Keratinocyte (primary cell): ENCODE results near the gene AQR. TPM values are rescaled to one million over a fixed set of nuclear protein-coding genes. Genes with fewer than 3 reads are reported as not detected.

Experiments used
- DNase-seq: peaks from one replicate; pipeline ENCODE4 v3.0.0-alpha.2; 2011; ENCODE audit warnings: low read depth, missing footprints, low spot score
- FAIRE-seq: peaks from 2 replicates; lab custom pipeline; 2011; peaks lifted over from hg19 to GRCh38; lab: Jason Lieb, UNC
- H2AFZ ChIP-seq: 2 replicates; pipeline ENCODE4 v1.6.0; 2012; ENCODE audit warnings: low read length, control low read depth, inconsistent platforms; ENCODE audit not compliant: control insufficient read depth
- H3K27ac ChIP-seq: 2 replicates; pipeline ENCODE4 v1.5.1; 2011; ENCODE audit warnings: low read length; ENCODE audit not compliant: control insufficient read depth, insufficient read depth
- H3K27me3 ChIP-seq: 3 replicates; pipeline ENCODE4 v1.6.0; 2011; ENCODE audit warnings: low read length; ENCODE audit not compliant: control insufficient read depth, insufficient read depth; ENCODE audit errors: extremely low read depth
- H3K36me3 ChIP-seq, 2 experiments: 2 replicates in 1 of 2; 3 replicates in 1 of 2; pipeline ENCODE4 v1.5.1; 2011; ENCODE audit warnings: low read length in 2 of 2, mild to moderate bottlenecking in 1 of 2; ENCODE audit not compliant: control insufficient read depth in 2 of 2, insufficient read depth in 2 of 2; ENCODE audit errors: extremely low read depth in 1 of 2
- H3K4me1 ChIP-seq: 3 replicates; pipeline ENCODE4 v1.5.1; 2011; ENCODE audit warnings: low read length; ENCODE audit not compliant: control insufficient read depth, insufficient read depth; ENCODE audit errors: extremely low read depth
- H3K4me2 ChIP-seq: 3 replicates; pipeline ENCODE4 v1.6.0; 2011; ENCODE audit warnings: low read depth, low read length; ENCODE audit not compliant: control insufficient read depth, insufficient read depth; ENCODE audit errors: extremely low read depth
- H3K4me3 ChIP-seq, 3 experiments: fragments of 200-600 bp in 1 of 3; sonication (generic) in 1 of 3; 2 replicates in 2 of 3; 3 replicates in 1 of 3; pipeline ENCODE4 v1.5.1; 2011 to 2016; ENCODE audit warnings: low read length in 3 of 3, mild to moderate bottlenecking in 3 of 3, control low read depth in 2 of 3, inconsistent platforms in 1 of 3, low read depth in 1 of 3, mixed read lengths in 1 of 3, mixed run types in 1 of 3, moderate library complexity in 1 of 3; ENCODE audit not compliant: control insufficient read depth in 2 of 3, insufficient read depth in 2 of 3; ENCODE audit errors: extremely low read depth in 1 of 3
- H3K79me2 ChIP-seq: 2 replicates; pipeline ENCODE4 v1.6.0; 2012; ENCODE audit warnings: low read length; ENCODE audit not compliant: control insufficient read depth, insufficient read depth
- H3K9ac ChIP-seq: 3 replicates; pipeline ENCODE4 v1.6.0; 2011; ENCODE audit warnings: low read length; ENCODE audit not compliant: control insufficient read depth, insufficient read depth; ENCODE audit errors: extremely low read depth
- H3K9me1 ChIP-seq: 3 replicates; pipeline ENCODE4 v1.6.0; 2011; ENCODE audit warnings: low read length; ENCODE audit not compliant: control insufficient read depth, insufficient read depth; ENCODE audit errors: extremely low read depth
- H3K9me3 ChIP-seq: 2 replicates; pipeline ENCODE4 v1.5.1; 2012; ENCODE audit warnings: low read depth, low read length; ENCODE audit not compliant: control insufficient read depth
- H4K20me1 ChIP-seq: 3 replicates; pipeline ENCODE4 v1.6.0; 2011; ENCODE audit warnings: low read length; ENCODE audit not compliant: control insufficient read depth, insufficient read depth; ENCODE audit errors: extremely low read depth
- EZH2 ChIP-seq: IDR thresholded peaks from one replicate; pipeline ENCODE4 v1.6.1; 2012; ENCODE audit warnings: inconsistent platforms, mild to moderate bottlenecking, low read length, moderate library complexity
- dilution Hi-C: fragments of 300-500 bp; cut with MboI; formaldehyde crosslinking; loops from one replicate; pipeline ENCODE4 v1.7.0; 2020; ENCODE audit warnings: low sequenced_read_pairs; ENCODE audit not compliant: extremely low pct_ligation_motif_present
- polyA plus RNA-seq, 5 experiments: library from polyadenylated mRNA; depleted of rRNA in 3 of 5; stranded (reverse) in 3 of 5; stranded (forward) in 1 of 5; unstranded in 1 of 5; fragments of >200 nt; gene quantifications; 1 replicate in 1 of 5; 2 replicates in 3 of 5; 3 replicates in 1 of 5; pipeline versions ENCODE4 v1.2.1 to v1.2.3, GENCODE V29; 2011 to 2012; ENCODE audit warnings: missing spikeins in 2 of 5, low read depth in 1 of 5, low replicate concordance in 1 of 5
- TF ChIP-seq, protein P1 (sequence below), 3 experiments: IDR thresholded peaks in 1 of 3; conservative IDR thresholded peaks in 1 of 3; optimal IDR thresholded peaks in 1 of 3; 2 replicates in 2 of 3; 3 replicates in 1 of 3; pipeline versions ENCODE3 to v1.5.1; 2011; ENCODE audit warnings: low read length in 3 of 3, mild to moderate bottlenecking in 3 of 3, moderate library complexity in 2 of 3, control low read depth in 1 of 3, inconsistent platforms in 1 of 3; ENCODE audit not compliant: insufficient read depth in 2 of 3; ENCODE audit errors: extremely low read depth in 1 of 3

The AQR gene
- polyA plus RNA-seq, 1 donor (not counting 4 experiments of a cell fraction or from before 2014, with no cell fraction given) = 28.2 TPM

DNA sequence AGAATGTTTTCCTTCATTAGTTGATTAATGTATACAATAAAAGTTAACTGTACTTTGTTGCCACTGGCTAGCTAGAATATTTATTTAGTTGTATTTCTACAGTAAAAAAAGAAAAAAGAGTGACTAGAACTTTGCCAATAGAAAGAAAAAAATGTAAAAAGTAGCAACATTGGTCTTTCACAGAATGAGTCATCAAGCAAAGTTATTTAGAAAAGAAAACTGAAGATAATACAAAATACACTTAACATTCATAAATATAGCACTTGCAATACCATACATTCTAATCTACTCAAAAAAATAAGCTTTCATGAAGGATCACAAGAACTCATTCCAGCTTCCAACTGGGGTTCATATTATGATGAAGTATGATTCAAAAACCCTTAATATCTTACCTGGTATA lies 83.4 kb downstream of the AQR start:
- H3K4me2 ChIP-seq = no peak overlapping the region
- no peaks in the 10 kb centered on the region for H3K9me1 ChIP-seq
- no peak overlapping the region for H3K27ac ChIP-seq
- H3K4me3 ChIP-seq = no peak overlapping the region
- dilution Hi-C loops = no loop called here
- no peaks in the 10 kb centered on the region for H3K9me3 ChIP-seq
- no peak for DNase-seq
- H3K9ac ChIP-seq = no peak overlapping the region
- no peaks in the 10 kb centered on the region for H3K27me3 ChIP-seq
- no peaks in the 10 kb centered on the region for H3K79me2 ChIP-seq
- H3K36me3 ChIP-seq = peaks cover 3 to 4% of the 10 kb centered on the region in 2 experiments
- TF ChIP-seq, protein P1, sequence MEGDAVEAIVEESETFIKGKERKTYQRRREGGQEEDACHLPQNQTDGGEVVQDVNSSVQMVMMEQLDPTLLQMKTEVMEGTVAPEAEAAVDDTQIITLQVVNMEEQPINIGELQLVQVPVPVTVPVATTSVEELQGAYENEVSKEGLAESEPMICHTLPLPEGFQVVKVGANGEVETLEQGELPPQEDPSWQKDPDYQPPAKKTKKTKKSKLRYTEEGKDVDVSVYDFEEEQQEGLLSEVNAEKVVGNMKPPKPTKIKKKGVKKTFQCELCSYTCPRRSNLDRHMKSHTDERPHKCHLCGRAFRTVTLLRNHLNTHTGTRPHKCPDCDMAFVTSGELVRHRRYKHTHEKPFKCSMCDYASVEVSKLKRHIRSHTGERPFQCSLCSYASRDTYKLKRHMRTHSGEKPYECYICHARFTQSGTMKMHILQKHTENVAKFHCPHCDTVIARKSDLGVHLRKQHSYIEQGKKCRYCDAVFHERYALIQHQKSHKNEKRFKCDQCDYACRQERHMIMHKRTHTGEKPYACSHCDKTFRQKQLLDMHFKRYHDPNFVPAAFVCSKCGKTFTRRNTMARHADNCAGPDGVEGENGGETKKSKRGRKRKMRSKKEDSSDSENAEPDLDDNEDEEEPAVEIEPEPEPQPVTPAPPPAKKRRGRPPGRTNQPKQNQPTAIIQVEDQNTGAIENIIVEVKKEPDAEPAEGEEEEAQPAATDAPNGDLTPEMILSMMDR (optimal IDR thresholded peaks at IDR 0.05 in 1 of 3, IDR thresholded peaks at IDR 0.05 in 1 of 3, conservative IDR thresholded peaks at IDR 0.05 in 1 of 3; ENCODE audit: extremely low read depth in 1 of 3, insufficient read depth in 2 of 3, low read length in 3 of 3) = no peak
- no peak for TF ChIP-seq EZH2
- no peaks in the 10 kb centered on the region for H3K4me1 ChIP-seq
- H4K20me1 ChIP-seq = no peaks in the 10 kb centered on the region
- H2AFZ ChIP-seq = no peak overlapping the region
- no peak for FAIRE-seq

DNA sequence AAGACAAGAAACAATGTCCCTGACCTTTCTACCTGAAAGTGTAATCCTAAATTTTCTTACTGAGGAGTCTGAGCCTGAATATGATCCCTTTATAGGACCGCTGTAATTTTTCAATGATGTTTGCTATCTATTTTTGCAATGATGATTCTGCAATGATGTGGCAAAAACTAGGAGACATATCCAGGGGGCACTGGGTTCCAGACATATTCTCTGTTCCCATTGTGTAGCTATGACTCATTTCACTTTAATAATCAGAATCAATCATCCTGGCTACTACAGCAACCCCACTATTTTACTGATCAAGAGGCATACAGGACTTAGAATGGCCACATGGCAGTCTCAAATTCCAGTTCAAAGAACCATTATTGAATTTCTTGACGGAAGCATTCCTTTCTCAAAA lies 85.9 kb downstream of the AQR start:
- Histone ChIP-seq H3K36me3 (peaks cover 4% of the 10 kb centered on the region in 2 experiments), H4K20me1 (no peaks in the 10 kb centered on the region), H3K79me2 (no peaks in the 10 kb centered on the region), H3K9me1 (no peaks in the 10 kb centered on the region), H3K4me3 (no peak overlapping the region), H3K27ac (no peak overlapping the region), H3K4me2 (no peak overlapping the region), H3K4me1 (no peaks in the 10 kb centered on the region), H3K27me3 (no peaks in the 10 kb centered on the region), H3K9me3 (no peaks in the 10 kb centered on the region), H3K9ac (no peak overlapping the region), H2AFZ (no peak overlapping the region)
- dilution Hi-C loops = no loop called here
- FAIRE-seq = no peak
- no peak for TF ChIP-seq EZH2
- TF ChIP-seq, protein P1 (optimal IDR thresholded peaks at IDR 0.05 in 1 of 3, IDR thresholded peaks at IDR 0.05 in 1 of 3, conservative IDR thresholded peaks at IDR 0.05 in 1 of 3; ENCODE audit: extremely low read depth in 1 of 3, insufficient read depth in 2 of 3, low read length in 3 of 3) = no peak
- DNase-seq = no peak
